PFSK-1 (cell line): ENCODE results near the gene IL36RN.

ENCODE experiments used
- FOXP2 ChIP-seq: optimal IDR thresholded peaks from 2 replicates; pipeline ENCODE3; 2011; ENCODE audit warnings: borderline replicate concordance, control low read depth, inconsistent platforms; ENCODE audit not compliant: insufficient read depth; ENCODE audit errors: extremely low read length, extremely low read depth
- POLR2AphosphoS5 ChIP-seq: IDR thresholded peaks from 2 replicates; pipeline ENCODE4 v1.6.1; 2012; ENCODE audit warnings: low read depth, mild to moderate bottlenecking, control low read depth, low read length, moderate library complexity
- REST ChIP-seq, 2 experiments: IDR thresholded peaks; 2 replicates each; pipeline versions ENCODE4 v1.6.1 to v1.8.0; 2011 to 2012; ENCODE audit warnings: low read depth in 2 of 2, low read length in 2 of 2, control low read depth in 1 of 2, inconsistent platforms in 1 of 2, mild to moderate bottlenecking in 1 of 2, moderate library complexity in 1 of 2; ENCODE audit not compliant: insufficient read depth in 1 of 2
- SIN3A ChIP-seq: IDR thresholded peaks from 2 replicates; pipeline ENCODE4 v1.6.1; 2012; ENCODE audit warnings: mild to moderate bottlenecking, low read length, moderate library complexity, borderline replicate concordance; ENCODE audit not compliant: insufficient read depth
- TAF1 ChIP-seq: IDR thresholded peaks from 2 replicates; pipeline ENCODE4 v1.6.1; 2012; ENCODE audit warnings: low read length, control low read depth, borderline replicate concordance; ENCODE audit not compliant: insufficient read depth

The IL36RN gene

GRCh38 chr2:113068706-113069485 lies 9.9 kb downstream of the IL36RN start:
- TF ChIP-seq SIN3A (no peak), POLR2AphosphoS5 (no peak), TAF1 (no peak), FOXP2 (no peak), REST (IDR thresholded peaks at IDR 0.05; ENCODE audit: insufficient read depth in 1 of 2, low read depth in 2 of 2, low read length in 2 of 2) (no peak)

- TF ChIP-seq POLR2AphosphoS5 (no peak), SIN3A (no peak), FOXP2 (no peak), REST (IDR thresholded peaks at IDR 0.05; ENCODE audit: insufficient read depth in 1 of 2, low read depth in 2 of 2, low read length in 2 of 2) (no peak), TAF1 (no peak)
Observed at GRCh38 chr2:113069676-113070605, 10.9 kb downstream of the IL36RN start.

- no peak for TF ChIP-seq POLR2AphosphoS5
- no peak for TF ChIP-seq REST (IDR thresholded peaks at IDR 0.05; ENCODE audit: insufficient read depth in 1 of 2, low read depth in 2 of 2, low read length in 2 of 2)
- TF ChIP-seq TAF1, result no peak
- TF ChIP-seq SIN3A, result no peak
- TF ChIP-seq FOXP2, result no peak
Observed at GRCh38 chr2:113070606-113070975, 11.6 kb downstream of the IL36RN start.

- TF ChIP-seq TAF1 (no peak), REST (IDR thresholded peaks at IDR 0.05; ENCODE audit: insufficient read depth in 1 of 2, low read depth in 2 of 2, low read length in 2 of 2) (no peak), SIN3A (no peak), FOXP2 (no peak), POLR2AphosphoS5 (no peak)
Observed at GRCh38 chr2:113072584-113072983, 13.6 kb downstream of the IL36RN start.
